ENCODE results near the gene AUTS2. TPM values are rescaled to one million over a fixed set of nuclear protein-coding genes. Genes with fewer than 3 reads are reported as not detected.

Gene AUTS2
- polyA plus RNA-seq, 1 experiment: 0.54 TPM

- POLR2A ChIA-PET: no interaction called here
- 0 out of 2 replicates have a peak, but pooled peaks cover 1% of the 10 kb centered on the region for H3K27me3 ChIP-seq (ENCODE audit: control insufficient read depth, insufficient read depth, low read length)
- no peak for TF ChIP-seq CTCF (IDR thresholded peaks at IDR 0.05; ENCODE audit: insufficient read depth, low read depth, low read length)
- H3K4me3 ChIP-seq (ENCODE audit: low read depth, low read length): no peak overlapping the region
- DNase-seq (ENCODE audit: low read depth): no peak
- CTCF ChIA-PET: interaction anchor here (0.7 kb wide), 1 partner anchor 71 kb away, joined by 3 read pairs; no protein-coding TSS in a partner anchor
- H3K36me3 ChIP-seq (ENCODE audit: control insufficient read depth, insufficient read depth, low read length): no peaks in the 10 kb centered on the region
These were observed 1062.5 kb downstream of the AUTS2 start for GRCh38 chr7:70660819-70661191.

- ChIA-PET CTCF (no interaction called here), POLR2A (no interaction called here)
- Histone ChIP-seq H3K4me3 (ENCODE audit: low read depth, low read length) (no peak overlapping the region), H3K27me3 (ENCODE audit: control insufficient read depth, insufficient read depth, low read length) (0 out of 2 replicates have a peak, but pooled peaks cover 1% of the 10 kb centered on the region), H3K36me3 (ENCODE audit: control insufficient read depth, insufficient read depth, low read length) (no peaks in the 10 kb centered on the region)
- no peak for TF ChIP-seq CTCF (IDR thresholded peaks at IDR 0.05; ENCODE audit: insufficient read depth, low read depth, low read length)
- DNase-seq (ENCODE audit: low read depth): no peak
These were observed 1065.4 kb downstream of the AUTS2 start for GRCh38 chr7:70663680-70664079.

GRCh38 chr7:70665997-70666396, 1067.7 kb downstream of the AUTS2 start:
- Histone ChIP-seq H3K27me3 (ENCODE audit: control insufficient read depth, insufficient read depth, low read length) (0 out of 2 replicates have a peak, but pooled peaks cover 1% of the 10 kb centered on the region), H3K4me3 (ENCODE audit: low read depth, low read length) (no peak overlapping the region), H3K36me3 (ENCODE audit: control insufficient read depth, insufficient read depth, low read length) (no peaks in the 10 kb centered on the region)
- CTCF ChIA-PET: interaction anchor here (1.0 to 1.1 kb wide), 2 partner anchors 15 to 32 kb away, joined by 3 to 4 read pairs; no protein-coding TSS in a partner anchor
- POLR2A ChIA-PET: no interaction called here
- no peak for TF ChIP-seq CTCF (IDR thresholded peaks at IDR 0.05; ENCODE audit: insufficient read depth, low read depth, low read length)
- DNase-seq (ENCODE audit: low read depth): no peak

- Histone ChIP-seq H3K36me3 (ENCODE audit: control insufficient read depth, insufficient read depth, low read length) (no peaks in the 10 kb centered on the region), H3K27me3 (ENCODE audit: control insufficient read depth, insufficient read depth, low read length) (no peaks in the 10 kb centered on the region), H3K4me3 (ENCODE audit: low read depth, low read length) (no peak overlapping the region)
- no peak for DNase-seq (ENCODE audit: low read depth)
- TF ChIP-seq CTCF (IDR thresholded peaks at IDR 0.05; ENCODE audit: insufficient read depth, low read depth, low read length): no peak
- POLR2A ChIA-PET: no interaction called here
- CTCF ChIA-PET: no interaction called here
These were observed 1069.1 kb downstream of the AUTS2 start for GRCh38 chr7:70667406-70667805.

- H3K27me3 ChIP-seq (ENCODE audit: control insufficient read depth, insufficient read depth, low read length): no peaks in the 10 kb centered on the region
- ChIA-PET POLR2A (no interaction called here), CTCF (no interaction called here)
- DNase-seq (ENCODE audit: low read depth): no peak
- H3K36me3 ChIP-seq (ENCODE audit: control insufficient read depth, insufficient read depth, low read length): no peaks in the 10 kb centered on the region
- H3K4me3 ChIP-seq (ENCODE audit: low read depth, low read length): no peak overlapping the region
- TF ChIP-seq CTCF (IDR thresholded peaks at IDR 0.05; ENCODE audit: insufficient read depth, low read depth, low read length): no peak
These were observed 1070.5 kb downstream of the AUTS2 start for GRCh38 chr7:70668606-70669358.

Data from BJ (cell line).